ENCODE results near the gene LRRC53.

LRRC53 gene

DNA sequence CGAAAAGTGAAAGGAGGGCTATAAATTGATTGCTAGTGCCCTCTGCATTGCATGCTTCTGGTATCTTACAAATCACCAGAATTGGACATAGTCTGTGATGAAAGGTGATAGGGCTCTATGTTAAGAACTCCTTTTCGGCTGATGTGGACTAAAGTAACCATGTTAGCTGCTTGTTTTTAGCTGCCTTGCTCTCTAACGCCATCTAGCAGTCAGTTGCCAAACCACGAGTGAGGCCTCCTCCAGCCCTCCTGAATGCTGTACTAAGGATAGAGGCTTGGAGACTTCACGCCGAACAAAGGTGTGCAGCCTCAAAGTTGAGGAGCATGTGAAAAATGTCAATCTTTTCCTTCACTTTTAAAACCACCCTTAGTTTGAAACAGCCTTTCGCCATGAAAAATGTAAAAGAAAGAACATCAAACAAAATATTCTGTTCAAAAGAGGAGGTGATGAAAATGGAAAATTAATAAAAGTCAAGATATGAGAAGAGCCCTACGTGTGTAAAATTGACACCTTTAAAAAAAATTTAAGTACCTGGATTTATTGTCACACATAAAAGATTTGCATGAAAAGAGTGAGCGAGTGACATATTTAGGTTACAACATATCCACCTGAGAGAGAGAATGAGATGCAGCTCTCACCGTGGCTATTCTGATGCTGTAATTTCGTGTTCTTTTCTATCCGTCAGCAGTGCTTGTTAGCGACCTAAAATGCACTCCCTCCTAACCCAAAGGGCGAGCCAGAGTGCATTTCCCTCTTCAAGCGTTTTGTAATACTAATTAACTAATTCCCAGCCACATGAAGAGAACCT lies 8.1 kb downstream of the LRRC53 start:
- TF ChIP-seq, protein P1, sequence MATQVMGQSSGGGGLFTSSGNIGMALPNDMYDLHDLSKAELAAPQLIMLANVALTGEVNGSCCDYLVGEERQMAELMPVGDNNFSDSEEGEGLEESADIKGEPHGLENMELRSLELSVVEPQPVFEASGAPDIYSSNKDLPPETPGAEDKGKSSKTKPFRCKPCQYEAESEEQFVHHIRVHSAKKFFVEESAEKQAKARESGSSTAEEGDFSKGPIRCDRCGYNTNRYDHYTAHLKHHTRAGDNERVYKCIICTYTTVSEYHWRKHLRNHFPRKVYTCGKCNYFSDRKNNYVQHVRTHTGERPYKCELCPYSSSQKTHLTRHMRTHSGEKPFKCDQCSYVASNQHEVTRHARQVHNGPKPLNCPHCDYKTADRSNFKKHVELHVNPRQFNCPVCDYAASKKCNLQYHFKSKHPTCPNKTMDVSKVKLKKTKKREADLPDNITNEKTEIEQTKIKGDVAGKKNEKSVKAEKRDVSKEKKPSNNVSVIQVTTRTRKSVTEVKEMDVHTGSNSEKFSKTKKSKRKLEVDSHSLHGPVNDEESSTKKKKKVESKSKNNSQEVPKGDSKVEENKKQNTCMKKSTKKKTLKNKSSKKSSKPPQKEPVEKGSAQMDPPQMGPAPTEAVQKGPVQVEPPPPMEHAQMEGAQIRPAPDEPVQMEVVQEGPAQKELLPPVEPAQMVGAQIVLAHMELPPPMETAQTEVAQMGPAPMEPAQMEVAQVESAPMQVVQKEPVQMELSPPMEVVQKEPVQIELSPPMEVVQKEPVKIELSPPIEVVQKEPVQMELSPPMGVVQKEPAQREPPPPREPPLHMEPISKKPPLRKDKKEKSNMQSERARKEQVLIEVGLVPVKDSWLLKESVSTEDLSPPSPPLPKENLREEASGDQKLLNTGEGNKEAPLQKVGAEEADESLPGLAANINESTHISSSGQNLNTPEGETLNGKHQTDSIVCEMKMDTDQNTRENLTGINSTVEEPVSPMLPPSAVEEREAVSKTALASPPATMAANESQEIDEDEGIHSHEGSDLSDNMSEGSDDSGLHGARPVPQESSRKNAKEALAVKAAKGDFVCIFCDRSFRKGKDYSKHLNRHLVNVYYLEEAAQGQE (IDR thresholded peaks at IDR 0.05; ENCODE audit: low read depth) = peak; percentile 33; the same call in 1 of the 2 replicates
- TF ChIP-seq RAD21 (IDR thresholded peaks at IDR 0.05; ENCODE audit: low read depth) (peak; percentile 64), ZBTB7A (IDR thresholded peaks at IDR 0.05; ENCODE audit: low read depth) (no peak)

DNA sequence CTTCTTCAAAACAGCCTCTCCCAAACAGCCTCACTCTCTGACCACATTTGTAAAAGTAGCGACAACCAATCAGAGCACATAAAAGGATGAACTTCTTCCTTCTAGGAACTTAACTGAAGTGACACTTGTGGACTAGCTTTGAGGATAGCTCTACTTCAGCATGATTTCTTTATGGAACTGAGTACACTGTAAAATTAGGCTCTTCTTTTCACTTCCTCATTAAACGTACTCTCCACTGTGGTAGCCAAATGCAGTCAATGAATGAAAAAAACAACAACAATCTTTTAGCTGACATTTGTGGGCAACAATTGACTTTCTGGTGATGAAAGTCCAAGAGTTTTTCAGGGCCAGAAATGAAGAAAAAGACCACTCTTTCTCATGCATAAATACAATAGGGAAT lies 9.6 kb downstream of the LRRC53 start:
- TF ChIP-seq, protein P1 (IDR thresholded peaks at IDR 0.05; ENCODE audit: low read depth) = no peak
- no peak for TF ChIP-seq EP300 (IDR thresholded peaks at IDR 0.05; ENCODE audit: borderline replicate concordance)
- TF ChIP-seq, protein P2, sequence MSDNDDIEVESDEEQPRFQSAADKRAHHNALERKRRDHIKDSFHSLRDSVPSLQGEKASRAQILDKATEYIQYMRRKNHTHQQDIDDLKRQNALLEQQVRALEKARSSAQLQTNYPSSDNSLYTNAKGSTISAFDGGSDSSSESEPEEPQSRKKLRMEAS (IDR thresholded peaks at IDR 0.05) = no peak
- no peak for TF ChIP-seq YY1 (IDR thresholded peaks at IDR 0.05; ENCODE audit: low read depth)
- no peak for TF ChIP-seq FOXM1 (IDR thresholded peaks at IDR 0.05; ENCODE audit: borderline replicate concordance, low read depth)
- TF ChIP-seq TCF12 (IDR thresholded peaks at IDR 0.05; ENCODE audit: low read depth) = no peak
- no peak for TF ChIP-seq CEBPB (IDR thresholded peaks at IDR 0.05)
- TF ChIP-seq TAF1 (IDR thresholded peaks at IDR 0.05; ENCODE audit: low read depth) = no peak
- TF ChIP-seq NFIC (IDR thresholded peaks at IDR 0.05) = no peak
- TF ChIP-seq ZBTB7A (IDR thresholded peaks at IDR 0.05; ENCODE audit: low read depth) = no peak
- no peak for TF ChIP-seq RAD21 (IDR thresholded peaks at IDR 0.05; ENCODE audit: low read depth)

DNA sequence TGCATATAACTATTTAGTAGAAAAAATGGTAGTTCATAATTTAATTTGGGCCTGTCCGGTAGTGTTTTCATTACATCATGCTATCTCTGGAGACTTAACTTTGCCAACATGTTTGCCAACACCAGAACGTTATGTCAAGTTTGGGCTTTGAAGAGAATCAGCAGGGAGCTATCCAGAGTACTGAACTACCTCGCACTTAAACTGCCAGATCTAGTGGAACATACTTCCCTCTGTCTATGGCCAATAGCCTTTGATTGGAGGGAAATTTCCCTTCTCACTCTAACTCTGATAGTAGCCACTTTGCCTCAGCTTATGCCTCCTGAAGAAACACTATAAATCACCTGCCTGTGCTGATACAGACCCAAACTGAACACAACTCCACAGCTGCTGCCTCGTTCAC lies 10.0 kb downstream of the LRRC53 start:
- TF ChIP-seq EP300 (IDR thresholded peaks at IDR 0.05; ENCODE audit: borderline replicate concordance) (no peak), RAD21 (IDR thresholded peaks at IDR 0.05; ENCODE audit: low read depth) (no peak), TAF1 (IDR thresholded peaks at IDR 0.05; ENCODE audit: low read depth) (no peak), TEAD4 (IDR thresholded peaks at IDR 0.05) (no peak), EGR1 (IDR thresholded peaks at IDR 0.05) (no peak), NFIC (IDR thresholded peaks at IDR 0.05) (no peak)
- TF ChIP-seq, protein P1 (IDR thresholded peaks at IDR 0.05; ENCODE audit: low read depth) = peak; percentile 92

DNA sequence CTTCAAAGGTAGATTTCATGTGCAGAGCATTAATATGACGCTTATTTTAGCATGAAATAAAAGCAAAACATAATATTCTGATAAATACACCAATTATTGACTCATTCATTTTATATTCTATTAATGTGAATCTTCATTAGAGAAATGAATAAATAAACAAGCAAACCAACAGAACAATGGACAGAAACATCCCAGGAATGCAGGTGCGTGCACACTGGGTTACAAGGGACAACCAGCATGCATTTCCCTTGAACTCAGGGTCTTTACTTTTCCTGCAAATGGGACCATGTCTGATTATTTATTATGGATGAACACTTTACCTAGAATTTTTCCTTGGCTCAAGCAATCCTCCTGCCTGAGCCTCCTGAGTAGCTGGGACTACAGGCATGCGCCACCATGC lies 13.5 kb downstream of the LRRC53 start:
- TF ChIP-seq YY1 (IDR thresholded peaks at IDR 0.05; ENCODE audit: low read depth) (no peak), TEAD4 (IDR thresholded peaks at IDR 0.05) (0 out of 2 replicates have a peak, but pooled peaks have one; percentile 5)

DNA sequence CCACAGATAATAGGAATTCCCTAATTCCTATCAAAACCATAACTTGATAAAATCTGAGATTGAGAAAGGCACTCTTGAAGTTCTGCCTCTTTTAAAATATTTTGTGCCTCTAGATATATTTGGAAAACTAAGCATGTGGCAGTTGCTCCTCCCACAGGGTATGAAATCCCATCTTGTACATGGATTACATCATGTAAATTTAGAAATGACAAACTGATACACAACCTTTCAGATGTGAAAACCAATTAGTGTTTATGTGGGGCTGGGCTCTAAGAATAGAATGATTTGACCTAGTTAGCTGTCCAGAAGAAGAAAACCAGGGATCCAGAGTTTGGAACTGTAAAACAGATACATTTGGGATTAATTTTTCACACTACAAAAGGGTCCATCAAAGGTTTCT lies 15.7 kb downstream of the LRRC53 start:
- TF ChIP-seq, protein P3, sequence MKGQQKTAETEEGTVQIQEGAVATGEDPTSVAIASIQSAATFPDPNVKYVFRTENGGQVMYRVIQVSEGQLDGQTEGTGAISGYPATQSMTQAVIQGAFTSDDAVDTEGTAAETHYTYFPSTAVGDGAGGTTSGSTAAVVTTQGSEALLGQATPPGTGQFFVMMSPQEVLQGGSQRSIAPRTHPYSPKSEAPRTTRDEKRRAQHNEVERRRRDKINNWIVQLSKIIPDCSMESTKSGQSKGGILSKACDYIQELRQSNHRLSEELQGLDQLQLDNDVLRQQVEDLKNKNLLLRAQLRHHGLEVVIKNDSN (IDR thresholded peaks at IDR 0.05) = no peak
- TF ChIP-seq FOXM1 (IDR thresholded peaks at IDR 0.05; ENCODE audit: borderline replicate concordance, low read depth) (no peak), EP300 (IDR thresholded peaks at IDR 0.05; ENCODE audit: borderline replicate concordance) (no peak), TCF12 (IDR thresholded peaks at IDR 0.05; ENCODE audit: low read depth) (no peak), EGR1 (IDR thresholded peaks at IDR 0.05) (no peak), RAD21 (IDR thresholded peaks at IDR 0.05; ENCODE audit: low read depth) (no peak), TAF1 (IDR thresholded peaks at IDR 0.05; ENCODE audit: low read depth) (no peak)
- TF ChIP-seq, protein P1 (IDR thresholded peaks at IDR 0.05; ENCODE audit: low read depth) = no peak

Data from Ishikawa (cell line).